HG03135 (cell line): Measurements from ENCODE around the gene TTC39A.
A peak's percentile ranks its signal among the peaks of the same experiment; 100 is the strongest.

ENCODE experiments used
- ATAC-seq: cut with Tn5 transposase; IDR thresholded peaks from one replicate; pipeline ENCODE4 v1.9.1; 2021; ENCODE audit warnings: mild to moderate bottlenecking, moderate library complexity; ENCODE audit not compliant: unreplicated experiment

Gene TTC39A

GRCh38 chr1:51299185-51299885 lies 31.0 kb downstream of the TTC39A start:
- no peak for ATAC-seq

- no peak for ATAC-seq
Measured at GRCh38 chr1:51298322-51298705, 32.0 kb downstream of the TTC39A start.

GRCh38 chr1:51297401-51298321 lies 32.7 kb downstream of the TTC39A start:
- ATAC-seq, result no peak

- ATAC-seq, result peak; percentile 43
Measured at GRCh38 chr1:51296383-51297357, 33.7 kb downstream of the TTC39A start.

GRCh38 chr1:51295926-51296325 lies 34.4 kb downstream of the TTC39A start:
- ATAC-seq, result no peak

- no peak for ATAC-seq
Measured at GRCh38 chr1:51294566-51295184, 35.7 kb downstream of the TTC39A start.

- ATAC-seq, result no peak
Measured at GRCh38 chr1:51293898-51294515, 36.4 kb downstream of the TTC39A start.

- no peak for ATAC-seq
Measured at GRCh38 chr1:51290489-51290847, 39.9 kb downstream of the TTC39A start.

- ATAC-seq, result no peak
Measured at GRCh38 chr1:51289676-51290488, 40.5 kb downstream of the TTC39A start.

GRCh38 chr1:51288578-51288977 lies 41.8 kb downstream of the TTC39A start:
- no peak for ATAC-seq

- no peak for ATAC-seq
Measured at GRCh38 chr1:51287966-51288365, 42.4 kb downstream of the TTC39A start.

GRCh38 chr1:51285055-51285454 lies 45.3 kb downstream of the TTC39A start:
- ATAC-seq, result peak; percentile 86

GRCh38 chr1:51284487-51284954 lies 45.8 kb downstream of the TTC39A start:
- ATAC-seq, result peak; percentile 56

- no peak for ATAC-seq
Measured at GRCh38 chr1:51283979-51284378, 46.4 kb downstream of the TTC39A start.

- ATAC-seq, result no peak
Measured at GRCh38 chr1:51282605-51283004, 47.8 kb downstream of the TTC39A start.

GRCh38 chr1:51281807-51282206 lies 48.6 kb downstream of the TTC39A start:
- ATAC-seq, result no peak

- ATAC-seq, result no peak
Measured at GRCh38 chr1:51280321-51280978, 49.9 kb downstream of the TTC39A start.

GRCh38 chr1:51276286-51276685 lies 54.1 kb downstream of the TTC39A start:
- no peak for ATAC-seq

GRCh38 chr1:51274676-51275075 lies 55.7 kb downstream of the TTC39A start:
- no peak for ATAC-seq
